Umbilical cord (tissue), 2 donors: Measurements from ENCODE around the gene TNFSF18. TPM values are rescaled to one million over a fixed set of nuclear protein-coding genes. Genes with fewer than 3 reads are reported as not detected.

Experiments
- DNase-seq: peaks from one replicate; pipeline ENCODE4 v3.0.0-alpha.2; 2015; ENCODE audit warnings: low spot score
- total RNA-seq: library from RNA; depleted of rRNA; stranded (reverse); fragments of >200 nt; gene quantifications from one replicate; pipeline ENCODE4 v1.2.3, GENCODE V29; 2014; ENCODE audit warnings: low replicate concordance; ENCODE audit not compliant: insufficient read depth

TNFSF18 gene
- total RNA-seq, 1 donor from 2014 or later: 11.1 TPM

DNA sequence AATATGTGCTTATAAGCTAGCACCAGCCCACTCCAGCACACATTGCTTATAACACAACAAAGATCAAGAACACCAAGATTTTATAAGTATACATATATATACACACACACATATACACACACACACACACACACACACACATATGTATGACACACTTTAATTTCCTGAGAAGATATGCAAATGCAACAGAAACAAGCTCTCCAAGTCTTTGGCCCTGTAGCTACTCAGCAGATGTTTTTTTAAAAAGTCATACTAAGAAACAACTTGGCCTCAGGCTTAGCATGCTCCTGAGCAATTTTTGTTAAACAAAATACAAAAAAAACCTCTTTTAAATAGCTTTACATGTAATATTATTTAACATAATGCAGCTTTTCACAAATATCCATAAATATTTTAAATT is 11.1 kb downstream of the TNFSF18 start:
- no peak for DNase-seq

DNA sequence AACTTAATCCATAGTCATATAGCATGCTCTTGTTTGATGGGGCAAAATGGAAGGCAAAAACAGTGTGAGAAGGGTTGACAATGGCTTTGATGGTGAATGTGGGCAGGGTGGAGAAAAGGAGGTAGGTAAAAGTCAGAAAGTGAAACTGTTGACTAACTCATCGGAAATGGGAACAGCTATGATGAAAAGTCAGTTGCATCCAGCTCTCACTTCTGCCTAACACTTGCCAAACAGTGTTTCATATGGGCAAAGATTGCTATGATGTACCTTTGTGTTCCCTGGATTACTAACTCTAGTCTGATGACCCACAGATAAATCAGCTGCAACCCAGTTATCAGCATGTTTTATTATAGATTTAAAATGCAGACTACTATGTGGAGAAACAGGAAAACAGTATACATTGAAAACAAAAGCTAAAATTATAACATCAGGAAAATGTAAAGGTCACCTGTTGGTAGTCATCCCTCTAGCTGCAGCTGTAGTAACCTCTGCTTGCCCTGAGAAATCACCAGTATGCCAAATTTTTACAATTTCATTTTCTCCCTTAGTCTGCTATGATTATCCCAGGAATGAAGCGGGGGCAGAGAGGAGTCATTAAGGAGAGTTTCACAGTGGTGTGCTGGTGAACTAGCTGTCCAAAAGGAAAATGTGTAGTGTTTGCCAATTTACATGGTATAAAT is 11.7 kb downstream of the TNFSF18 start:
- DNase-seq: no peak

DNA sequence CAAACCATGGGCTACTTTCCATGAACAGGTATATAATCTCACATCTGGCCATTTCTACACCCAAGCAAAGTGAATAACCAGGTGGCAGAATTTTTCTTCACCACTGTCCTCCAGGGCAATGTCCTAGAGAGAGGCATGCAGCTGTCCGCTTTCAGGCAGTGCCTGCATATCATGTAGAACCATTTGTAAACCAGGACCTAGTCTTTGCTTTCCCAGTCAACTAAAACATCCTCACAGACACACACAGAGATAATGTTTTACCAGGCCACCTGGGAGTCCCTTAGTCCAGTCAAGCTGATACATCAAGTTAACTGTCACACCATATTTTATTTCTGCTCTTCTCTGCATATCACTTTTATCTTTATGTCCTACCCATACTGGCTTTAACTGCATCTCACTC is 26.2 kb downstream of the TNFSF18 start:
- no peak for DNase-seq

DNA sequence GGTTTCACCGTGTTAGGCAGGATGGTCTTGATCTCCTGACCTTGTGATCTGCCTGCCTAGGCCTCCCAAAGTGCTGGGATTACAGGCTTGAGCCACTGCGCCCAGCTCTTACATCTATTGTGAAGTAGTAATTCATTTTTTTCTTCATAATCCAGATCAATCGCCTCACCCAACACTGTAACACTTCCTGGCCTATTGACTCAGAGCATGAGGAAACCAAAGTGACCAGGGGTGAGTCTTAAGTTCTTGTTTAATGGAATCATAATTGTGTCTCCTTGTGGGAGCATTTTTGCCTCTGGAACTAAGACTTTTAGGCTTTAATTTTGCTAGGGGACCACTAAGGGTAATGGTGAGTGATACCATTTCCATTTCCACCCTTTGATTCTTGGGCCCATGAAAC is 27.4 kb downstream of the TNFSF18 start:
- DNase-seq: no peak

DNA sequence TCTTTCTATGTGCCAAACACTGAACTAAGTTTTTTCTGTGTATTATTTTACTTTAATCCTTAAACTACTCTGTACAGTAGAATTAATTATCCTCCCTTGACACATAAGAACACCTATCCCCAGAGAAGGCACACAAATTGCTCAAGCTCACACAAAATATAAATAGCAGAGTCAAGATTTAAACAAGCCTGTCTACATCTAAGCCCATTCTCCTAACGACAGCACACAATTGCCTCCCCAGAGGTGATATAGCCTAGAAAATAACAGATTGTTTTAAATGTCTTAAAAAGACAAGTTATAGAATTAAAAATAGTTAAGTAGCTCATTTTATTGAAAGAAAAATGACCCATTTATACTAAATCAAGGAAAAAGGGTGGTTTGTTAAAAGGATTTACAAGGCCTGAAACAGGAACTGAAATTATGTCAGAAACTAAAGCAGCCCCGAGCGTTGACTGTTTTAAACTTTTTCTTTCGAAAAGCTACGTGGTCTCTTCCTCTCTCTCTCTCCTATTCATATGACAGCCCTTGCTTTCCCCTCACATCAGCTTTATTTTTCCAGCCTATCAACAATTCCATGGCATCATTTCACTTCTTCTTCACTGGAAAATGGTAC is 30.5 kb downstream of the TNFSF18 start:
- no peak for DNase-seq

DNA sequence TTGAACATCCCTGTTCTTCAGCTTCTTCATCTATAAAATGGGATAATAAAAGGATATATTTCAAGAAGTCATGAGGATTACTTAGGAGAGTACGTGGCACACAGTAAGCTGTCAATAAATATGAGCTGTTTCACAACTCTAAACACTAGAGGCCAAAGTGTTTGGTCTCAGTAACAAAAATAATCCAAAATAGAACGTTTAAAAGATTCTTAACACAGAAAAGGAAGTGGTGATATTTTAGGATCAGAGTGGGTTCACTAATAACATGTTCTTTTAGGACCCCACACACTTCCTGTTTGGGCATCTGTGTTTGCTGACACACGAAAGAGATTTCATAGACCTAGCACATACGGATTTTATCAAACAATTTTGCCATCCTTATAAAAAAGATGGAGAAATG is 32.9 kb downstream of the TNFSF18 start:
- DNase-seq: no peak

DNA sequence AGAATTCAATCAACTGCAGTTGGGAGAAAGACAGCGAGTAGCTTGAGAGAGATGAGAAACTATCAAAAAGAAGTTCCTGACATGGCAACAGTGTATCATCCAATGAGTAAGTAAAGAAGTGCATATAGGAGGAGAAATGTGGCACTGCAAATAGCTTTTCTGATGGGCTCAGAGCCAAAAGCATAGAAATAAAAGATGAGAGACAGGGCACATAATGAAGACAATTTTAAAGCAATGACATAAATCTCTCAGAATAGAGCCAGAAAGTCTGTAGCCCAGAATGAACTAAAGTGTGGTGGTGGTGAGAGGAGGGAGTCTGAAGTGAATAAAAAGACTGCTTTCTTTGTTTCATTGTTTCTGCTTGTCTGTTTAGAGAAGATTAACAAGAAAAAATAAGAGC is 34.3 kb downstream of the TNFSF18 start:
- peak; percentile 51 for DNase-seq

DNA sequence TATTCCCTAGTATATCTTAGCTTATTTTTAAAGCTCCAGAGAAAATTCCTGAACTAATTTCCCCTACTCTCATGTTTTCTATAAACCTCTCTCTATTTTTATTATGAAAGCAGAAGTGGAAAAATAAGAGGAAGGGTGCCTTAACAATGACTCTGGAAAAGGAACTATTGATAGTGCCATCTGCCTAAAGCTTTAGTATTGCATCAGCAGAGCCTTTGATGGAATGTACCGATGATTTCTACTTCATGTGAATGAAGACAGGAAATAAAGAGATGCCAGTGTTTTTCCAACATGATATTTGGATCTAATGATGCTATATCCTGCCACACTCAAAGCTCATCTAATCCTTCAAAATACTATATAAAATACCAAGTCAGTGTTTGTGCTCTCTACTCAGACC is 35.1 kb downstream of the TNFSF18 start:
- no peak for DNase-seq

DNA sequence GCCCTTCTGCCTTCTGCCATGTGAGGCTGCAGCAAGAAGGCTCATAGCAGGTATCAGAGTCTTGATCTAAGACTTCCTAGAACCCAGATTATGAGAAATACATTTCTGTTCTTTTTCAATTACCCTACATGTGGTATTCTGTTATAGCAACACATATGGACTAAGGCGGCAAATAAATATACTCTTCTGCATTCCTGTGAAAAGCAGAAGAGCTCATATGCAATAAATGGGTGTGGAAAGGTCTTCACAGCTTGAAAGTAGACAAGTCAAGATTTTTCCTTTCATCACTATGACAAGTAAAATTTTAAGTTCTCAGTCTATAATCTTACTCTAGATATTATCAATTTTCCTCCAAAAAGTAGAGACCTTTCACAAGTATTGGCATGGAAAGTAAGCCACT is 36.6 kb downstream of the TNFSF18 start:
- no peak for DNase-seq

DNA sequence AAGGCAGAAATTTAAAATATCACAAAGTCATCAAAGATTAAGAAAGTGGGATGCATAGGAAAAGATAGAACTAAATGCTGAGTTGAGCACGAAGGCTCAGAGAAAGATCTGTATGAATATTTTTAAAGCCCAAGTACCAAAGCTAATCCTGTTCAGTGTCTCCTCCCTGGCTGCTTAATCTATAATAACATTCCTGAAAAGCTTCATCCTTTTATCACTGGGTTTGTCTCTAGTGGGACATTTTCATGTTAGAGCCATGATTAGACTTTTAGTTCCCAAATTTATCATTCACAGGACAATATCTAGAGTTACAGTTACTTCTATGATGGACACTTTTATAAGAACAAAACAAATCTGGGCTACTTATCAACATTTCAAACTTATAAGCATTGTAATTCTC is 38.6 kb downstream of the TNFSF18 start:
- peak; percentile 78 for DNase-seq

DNA sequence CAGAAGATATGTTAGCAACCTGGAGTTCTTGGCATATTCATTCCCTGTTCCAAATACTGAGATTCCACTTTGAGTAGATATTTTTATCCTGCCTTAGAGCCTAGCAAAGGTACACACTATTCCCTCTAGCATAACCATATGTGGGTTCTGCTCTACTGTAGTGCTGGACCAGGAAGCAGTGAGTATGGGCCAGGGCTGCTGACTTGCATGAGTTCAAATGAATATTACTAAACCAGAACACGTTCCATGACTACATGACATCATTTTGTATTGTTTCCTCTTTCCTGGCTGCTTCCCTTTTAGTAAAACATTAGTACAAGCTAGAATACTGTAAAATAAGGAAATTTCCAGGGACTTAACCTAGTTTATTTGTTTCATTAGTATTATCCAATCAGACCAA is 41.1 kb downstream of the TNFSF18 start:
- DNase-seq: no peak

DNA sequence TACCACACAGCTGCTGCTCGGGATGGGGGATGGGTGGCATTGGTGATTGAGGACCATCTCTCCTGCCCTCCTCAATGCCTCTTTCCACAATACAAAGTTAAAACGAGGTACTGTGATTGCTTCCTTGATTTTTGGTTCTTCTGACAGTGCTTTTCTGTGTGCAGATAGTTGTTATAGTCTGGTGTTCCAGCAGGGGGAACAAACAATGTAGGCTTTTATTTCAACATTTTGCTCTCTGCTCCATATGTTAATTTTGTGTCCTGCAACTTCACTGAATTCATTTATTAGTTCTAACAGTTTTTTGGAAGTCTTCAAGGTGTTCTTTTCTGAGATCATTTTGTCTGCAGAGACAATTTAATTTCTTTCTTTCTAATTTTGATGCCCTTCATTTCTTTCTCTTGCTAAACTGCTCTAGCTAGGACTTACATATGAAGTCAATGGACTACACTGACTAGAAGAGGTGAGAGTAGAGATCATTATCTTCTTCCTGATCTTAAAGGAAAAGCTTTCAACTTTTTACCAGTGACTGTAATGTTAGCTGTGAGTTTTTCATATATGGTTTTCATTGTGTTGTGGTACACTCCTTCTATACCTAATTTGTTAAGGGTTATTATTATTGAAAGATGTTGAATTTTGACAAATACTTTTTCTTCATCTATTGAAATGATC is 45.4 kb downstream of the TNFSF18 start:
- no peak for DNase-seq

DNA sequence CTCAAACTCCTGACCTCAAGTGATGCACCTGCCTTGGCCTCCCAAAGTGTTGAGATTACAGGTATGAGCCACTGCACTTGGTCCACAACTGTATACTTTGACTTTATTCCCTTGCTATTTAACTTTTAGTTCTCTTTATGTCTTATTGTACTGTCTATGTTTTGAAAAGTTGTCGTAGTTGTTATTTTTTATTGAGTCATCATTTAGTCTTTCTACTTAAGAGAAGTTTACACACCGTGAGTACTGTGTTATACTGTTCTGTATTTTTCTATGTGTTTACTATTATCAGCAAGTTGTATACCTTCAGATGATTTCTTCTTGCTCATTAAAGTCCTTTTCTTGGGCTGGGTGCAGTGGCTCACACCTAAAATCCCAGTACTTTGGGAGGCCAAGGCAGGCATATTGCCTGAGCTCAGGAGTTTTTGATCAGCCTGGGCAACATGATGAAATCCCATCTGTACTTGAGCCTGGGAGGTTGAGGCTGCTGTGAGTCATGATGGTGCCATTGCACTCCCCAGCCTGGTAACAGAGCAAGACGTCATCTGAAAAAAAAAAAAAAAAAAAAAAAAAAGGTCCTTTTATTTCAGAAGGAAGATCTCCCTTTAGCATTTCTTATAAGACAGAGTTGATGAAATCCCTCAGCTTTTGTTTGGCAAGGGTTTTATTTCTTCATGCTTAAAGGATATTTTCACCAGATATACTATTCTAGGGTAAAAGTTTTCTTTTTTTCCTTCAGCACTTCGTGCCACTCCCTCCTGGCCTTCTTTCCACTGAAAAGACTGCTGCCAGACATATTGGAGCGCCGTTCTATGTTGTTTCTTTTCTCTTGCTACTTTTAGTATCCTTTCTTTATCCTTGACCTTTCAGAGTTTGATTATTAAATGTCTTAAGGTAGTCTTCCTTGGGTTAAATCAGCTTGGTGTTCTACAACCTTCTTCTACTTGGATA is 47.6 kb downstream of the TNFSF18 start:
- DNase-seq: peak; percentile 49

DNA sequence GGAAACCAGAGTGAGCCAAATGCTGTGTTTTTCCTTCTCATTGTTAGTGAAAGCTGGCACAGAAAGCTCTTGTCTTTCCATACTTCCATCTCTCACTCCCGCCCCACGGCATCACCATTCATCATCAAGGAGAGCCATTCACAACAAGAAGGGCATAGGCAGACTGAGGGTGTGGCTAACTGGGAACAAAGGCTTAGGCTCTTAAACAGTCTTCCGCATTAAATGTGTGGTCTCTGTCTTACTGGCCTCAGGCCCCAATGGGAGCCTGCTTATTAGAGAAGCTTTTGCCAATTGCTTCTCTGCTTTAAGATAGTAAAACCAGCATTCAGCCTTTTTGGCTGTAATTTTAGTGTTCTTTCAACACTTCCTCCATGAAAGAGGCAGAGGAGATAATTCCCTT is 51.4 kb downstream of the TNFSF18 start:
- no peak for DNase-seq

DNA sequence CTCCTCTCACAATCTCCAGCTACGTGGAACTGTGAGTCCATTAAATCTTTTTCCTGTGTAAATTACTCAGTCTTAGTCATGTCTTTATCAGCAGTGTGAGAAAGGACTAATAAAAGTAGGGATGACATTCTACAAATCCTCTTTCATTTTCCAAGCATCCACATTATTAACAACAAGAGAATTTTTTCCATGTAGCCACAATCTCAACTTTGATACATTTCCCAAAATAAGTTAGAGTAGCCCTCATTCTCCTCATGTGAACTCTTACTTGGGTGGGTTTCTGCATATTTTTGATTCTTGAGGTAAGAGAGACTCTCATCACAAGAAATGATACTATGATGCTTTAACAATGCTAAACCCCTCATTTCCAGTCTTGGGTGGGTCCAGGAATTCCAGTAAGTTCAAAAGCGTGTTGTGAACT is 52.8 kb downstream of the TNFSF18 start:
- no peak for DNase-seq

DNA sequence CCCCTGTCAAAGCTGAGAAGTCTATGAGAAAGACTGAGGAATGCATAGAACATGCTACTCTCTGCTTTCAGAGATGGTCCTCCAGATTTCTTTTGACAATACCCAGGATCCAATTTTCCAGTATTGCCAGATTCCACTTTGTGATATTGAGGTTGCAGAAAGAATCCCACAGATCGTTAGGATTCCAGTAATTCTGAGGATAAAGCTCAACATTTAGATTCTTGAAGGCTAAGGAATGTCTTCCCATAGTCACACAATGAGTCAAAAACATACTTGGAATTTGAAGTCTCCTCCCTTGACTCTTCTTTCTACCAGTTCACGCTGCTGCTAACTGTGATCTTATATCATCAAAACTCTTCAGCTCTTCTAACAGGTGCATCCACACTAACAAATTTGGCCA is 57.1 kb downstream of the TNFSF18 start:
- DNase-seq: no peak

DNA sequence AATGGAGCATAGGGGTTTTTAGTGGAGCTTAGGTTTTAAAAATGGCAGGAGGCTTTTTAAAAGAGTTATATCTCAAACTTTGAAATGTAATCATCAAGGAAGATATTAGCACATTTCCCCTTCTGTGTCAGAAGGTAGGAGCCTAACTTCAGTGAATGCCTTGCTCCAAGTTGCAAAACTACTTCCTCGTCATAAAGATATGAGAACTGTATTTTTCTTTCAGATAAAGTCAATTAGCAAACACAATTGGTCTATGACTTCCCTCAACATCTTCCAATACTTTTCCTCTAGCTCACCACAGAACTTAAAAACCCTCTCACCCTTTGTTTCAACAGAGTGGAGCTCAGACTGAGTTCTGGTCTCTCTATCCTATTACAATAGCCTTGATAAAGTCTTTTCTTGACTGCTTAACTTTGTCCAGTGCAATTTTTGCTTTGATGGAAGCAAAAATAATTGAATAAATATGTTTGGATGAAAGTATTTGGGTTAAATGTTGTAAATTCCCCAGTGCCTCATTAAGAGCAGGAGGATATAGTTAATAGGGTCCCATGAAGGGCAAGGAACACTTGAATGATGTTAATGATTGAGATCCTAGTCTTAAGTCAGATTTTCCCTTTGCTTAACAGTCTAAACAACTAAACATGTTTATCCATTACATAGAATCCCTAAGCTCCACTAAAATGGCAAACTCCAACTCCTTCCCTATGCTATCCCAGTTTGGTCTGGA is 58.9 kb downstream of the TNFSF18 start:
- no peak for DNase-seq

DNA sequence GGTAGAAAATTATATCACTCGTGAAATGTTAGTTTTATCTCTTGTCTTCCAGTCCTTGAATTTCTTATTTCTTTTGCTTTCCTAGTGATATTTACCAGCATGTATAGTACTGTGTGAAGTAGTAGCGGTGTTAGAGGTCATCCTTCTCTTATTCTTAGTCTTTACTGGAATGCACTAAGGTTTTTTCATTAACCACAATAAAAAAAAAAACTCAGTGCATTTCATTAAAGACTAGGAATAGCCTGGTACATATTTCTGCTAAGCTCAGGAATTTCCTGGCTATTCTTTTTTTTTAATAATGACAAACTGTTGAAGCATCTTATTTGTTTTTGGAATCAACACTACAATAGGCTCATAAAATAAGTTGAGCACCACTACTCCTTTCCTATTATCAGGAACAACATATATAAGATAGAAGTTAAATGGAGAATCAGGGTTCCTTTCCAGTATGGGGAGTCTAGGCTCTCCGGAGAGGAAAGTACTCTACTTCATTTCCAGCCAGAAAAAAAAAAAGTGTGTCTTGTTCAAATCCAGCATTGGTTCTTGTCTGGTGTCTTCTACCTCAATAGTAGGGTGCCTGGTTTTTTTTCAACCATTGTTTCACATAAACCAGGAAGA is 60.0 kb downstream of the TNFSF18 start:
- DNase-seq: no peak
